ENCODE results near the gene CTDSP2.
"Not testable (repeated sequence)": the region's sequence is repeated elsewhere in the genome, so short reads cannot be mapped to it uniquely, and the experiment has no call there.

DNA sequence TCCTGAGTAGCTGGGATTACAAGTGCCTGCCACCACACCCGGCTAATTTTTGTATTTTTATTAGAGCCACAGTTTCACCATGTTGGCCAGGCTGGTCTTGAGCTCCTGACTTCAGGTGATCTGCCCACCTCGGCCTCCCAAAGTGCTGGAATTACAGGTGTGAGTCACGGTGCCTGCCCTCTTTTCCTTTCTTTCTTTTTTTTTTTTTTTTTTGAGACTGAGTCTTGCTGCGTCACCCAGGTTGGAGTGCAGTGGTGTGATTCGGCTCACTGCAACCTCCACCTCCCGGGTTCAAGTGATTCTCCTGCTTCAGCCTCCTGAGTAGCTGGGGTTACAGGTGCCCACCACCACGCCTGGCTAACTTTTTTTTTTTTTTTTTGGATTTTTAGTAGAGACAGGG lies 11.6 kb upstream of the CTDSP2 start:
- TF ChIP-seq, protein P1, sequence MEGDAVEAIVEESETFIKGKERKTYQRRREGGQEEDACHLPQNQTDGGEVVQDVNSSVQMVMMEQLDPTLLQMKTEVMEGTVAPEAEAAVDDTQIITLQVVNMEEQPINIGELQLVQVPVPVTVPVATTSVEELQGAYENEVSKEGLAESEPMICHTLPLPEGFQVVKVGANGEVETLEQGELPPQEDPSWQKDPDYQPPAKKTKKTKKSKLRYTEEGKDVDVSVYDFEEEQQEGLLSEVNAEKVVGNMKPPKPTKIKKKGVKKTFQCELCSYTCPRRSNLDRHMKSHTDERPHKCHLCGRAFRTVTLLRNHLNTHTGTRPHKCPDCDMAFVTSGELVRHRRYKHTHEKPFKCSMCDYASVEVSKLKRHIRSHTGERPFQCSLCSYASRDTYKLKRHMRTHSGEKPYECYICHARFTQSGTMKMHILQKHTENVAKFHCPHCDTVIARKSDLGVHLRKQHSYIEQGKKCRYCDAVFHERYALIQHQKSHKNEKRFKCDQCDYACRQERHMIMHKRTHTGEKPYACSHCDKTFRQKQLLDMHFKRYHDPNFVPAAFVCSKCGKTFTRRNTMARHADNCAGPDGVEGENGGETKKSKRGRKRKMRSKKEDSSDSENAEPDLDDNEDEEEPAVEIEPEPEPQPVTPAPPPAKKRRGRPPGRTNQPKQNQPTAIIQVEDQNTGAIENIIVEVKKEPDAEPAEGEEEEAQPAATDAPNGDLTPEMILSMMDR (IDR thresholded peaks at IDR 0.05), result not testable (repeated sequence)
- TF ChIP-seq POLR2A (IDR thresholded peaks at IDR 0.05), result not testable (repeated sequence)
